Liver (tissue), 9 donors: ENCODE data around the gene GATB. TPM values are rescaled to one million over a fixed set of nuclear protein-coding genes. Genes with fewer than 3 reads are reported as not detected.

ENCODE experiments used
- DNase-seq: peaks from one replicate; pipeline ENCODE4 v3.0.0-alpha.2; 2017; ENCODE audit warnings: low spot score
- H3K27ac ChIP-seq, 2 donors: one replicate each; pipeline ENCODE4 v1.7.0; 2013; ENCODE audit warnings: inconsistent platforms in 2 of 2, low read length in 2 of 2, control low read depth in 1 of 2, low read depth in 1 of 2, mild to moderate bottlenecking in 1 of 2
- H3K27me3 ChIP-seq, 4 donors: one replicate each; pipeline versions ENCODE4 v1.6.1 to v1.7.0; 2013; ENCODE audit warnings: low read length in 3 of 4, inconsistent platforms in 1 of 4, mild to moderate bottlenecking in 1 of 4, moderate library complexity in 1 of 4; ENCODE audit not compliant: control insufficient read depth in 4 of 4, insufficient read depth in 4 of 4
- H3K36me3 ChIP-seq, 4 donors: one replicate each; pipeline versions ENCODE4 v1.6.1 to v1.7.0; 2013; ENCODE audit warnings: low read length in 3 of 4, mild to moderate bottlenecking in 3 of 4, low read depth in 1 of 4, moderate library complexity in 1 of 4; ENCODE audit not compliant: control insufficient read depth in 4 of 4, insufficient read depth in 3 of 4
- H3K4me1 ChIP-seq, 4 donors: one replicate each; pipeline versions ENCODE4 v1.6.1 to v1.7.0; 2013; ENCODE audit warnings: low read length in 3 of 4, mild to moderate bottlenecking in 3 of 4, moderate library complexity in 1 of 4; ENCODE audit not compliant: control insufficient read depth in 4 of 4, insufficient read depth in 4 of 4
- H3K4me3 ChIP-seq, 3 donors: one replicate each; pipeline versions ENCODE4 v1.6.1 to v1.7.0; 2013; ENCODE audit warnings: low read length in 3 of 3, control low read depth in 1 of 3, low read depth in 1 of 3, mild to moderate bottlenecking in 1 of 3
- H3K9ac ChIP-seq, 2 donors: one replicate each; pipeline ENCODE4 v1.7.0; 2013; ENCODE audit warnings: low read length in 2 of 2, mild to moderate bottlenecking in 2 of 2, moderate library complexity in 2 of 2, control low read depth in 1 of 2, low read depth in 1 of 2
- H3K9me3 ChIP-seq, 4 donors: one replicate each; pipeline versions ENCODE4 v1.6.1 to v1.7.0; 2013; ENCODE audit warnings: low read length in 3 of 4; ENCODE audit not compliant: control insufficient read depth in 4 of 4
- FOXA2 ChIP-seq: IDR thresholded peaks from 2 replicates; pipeline ENCODE4 v1.6.1; 2016; ENCODE audit warnings: antibody characterized with exemption
- GABPA ChIP-seq, 2 donors: IDR thresholded peaks in 1 of 2; conservative IDR thresholded peaks in 1 of 2; 2 replicates each; pipeline ENCODE4 v1.6.1; 2016; ENCODE audit warnings: antibody characterized with exemption in 2 of 2, mild to moderate bottlenecking in 1 of 2, moderate library complexity in 1 of 2
- HNF4A ChIP-seq, 2 donors: conservative IDR thresholded peaks; 2 replicates each; pipeline ENCODE4 v1.6.1; 2016; ENCODE audit warnings: antibody characterized with exemption in 2 of 2, mild to moderate bottlenecking in 2 of 2
- NR2F2 ChIP-seq: IDR thresholded peaks from 2 replicates; pipeline ENCODE4 v1.6.1; 2016; ENCODE audit warnings: antibody characterized with exemption
- TAF1 ChIP-seq: conservative IDR thresholded peaks from 2 replicates; pipeline ENCODE4 v1.6.1; 2016; ENCODE audit warnings: antibody characterized with exemption, mild to moderate bottlenecking
- YY1 ChIP-seq: IDR thresholded peaks from 2 replicates; pipeline ENCODE4 v1.6.1; 2016; ENCODE audit warnings: antibody characterized with exemption, mild to moderate bottlenecking
- WGBS: extraction: QIAGEN DNeasy Blood & Tissue Kit; methylation state at CpG from one replicate; pipeline ENCODE4 v1.1.7; 2013; 5-methylcytosine and 5-hydroxymethylcytosine counted together
- polyA plus RNA-seq, 2 donors: library from polyadenylated mRNA; stranded (reverse) in 1 of 2; unstranded in 1 of 2; fragments of 200-250 nt in 1 of 2; fragments of >200 nt in 1 of 2; fragmentation: Nextera tagmentation in 1 of 2; extraction: Ambion mirVana in 1 of 2; gene quantifications; one replicate each; pipeline versions ENCODE4 v1.2.1 to v1.2.3, GENCODE V29; 2013 to 2015
- total RNA-seq, 2 donors: library from RNA; depleted of rRNA; stranded (reverse); fragments of >200 nt; gene quantifications; one replicate each; pipeline ENCODE4 v1.2.3, GENCODE V29; 2014
- TF ChIP-seq, protein P1 (sequence below): IDR thresholded peaks from 2 replicates; pipeline ENCODE4 v1.6.1; 2016; ENCODE audit warnings: antibody characterized with exemption, mild to moderate bottlenecking
- TF ChIP-seq, protein P2 (sequence below): IDR thresholded peaks from 2 replicates; pipeline ENCODE4 v1.6.1; 2016; ENCODE audit warnings: antibody characterized with exemption
- donor health status: healthy.
- donor health status: healthy.
- donor health status: healthy.
- donor health status: healthy.
- donor health status: healthy.

GATB gene
- total and polyA plus RNA-seq, 4 donors = 10.4 to 17.3 (median 12.5) TPM

DNA sequence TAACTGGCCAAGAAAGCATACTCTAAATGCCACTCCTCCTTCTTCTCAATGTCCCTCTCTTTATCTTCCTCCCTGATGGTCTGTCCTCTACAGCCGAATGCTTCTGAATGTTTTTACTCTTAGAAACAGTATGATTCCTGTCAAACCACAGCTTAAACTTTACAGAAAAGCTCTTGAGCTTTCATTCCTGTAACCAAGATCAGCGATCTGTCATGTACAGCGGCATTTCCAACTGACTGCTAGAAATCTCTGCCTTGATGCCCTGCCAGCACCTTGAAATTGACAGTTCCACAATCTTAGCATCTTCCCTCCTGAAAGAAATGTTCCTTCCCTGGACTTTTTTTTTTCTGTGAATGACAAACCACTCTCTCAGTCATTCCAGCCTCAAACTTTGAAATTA lies 11.5 kb upstream of the GATB start:
- Histone ChIP-seq H3K4me3 (no peak overlapping the region), H3K9me3 (no peaks in the 10 kb centered on the region), H3K27me3 (peaks cover 0 to 7% (median under 1%) of the 10 kb centered on the region in 4 donors), H3K27ac (no peak overlapping the region), H3K36me3 (no peaks in the 10 kb centered on the region), H3K4me1 (no peaks in the 10 kb centered on the region), H3K9ac (no peak overlapping the region)
- TF ChIP-seq FOXA2 = no peak
- TF ChIP-seq NR2F2 = no peak
- TF ChIP-seq, protein P1, sequence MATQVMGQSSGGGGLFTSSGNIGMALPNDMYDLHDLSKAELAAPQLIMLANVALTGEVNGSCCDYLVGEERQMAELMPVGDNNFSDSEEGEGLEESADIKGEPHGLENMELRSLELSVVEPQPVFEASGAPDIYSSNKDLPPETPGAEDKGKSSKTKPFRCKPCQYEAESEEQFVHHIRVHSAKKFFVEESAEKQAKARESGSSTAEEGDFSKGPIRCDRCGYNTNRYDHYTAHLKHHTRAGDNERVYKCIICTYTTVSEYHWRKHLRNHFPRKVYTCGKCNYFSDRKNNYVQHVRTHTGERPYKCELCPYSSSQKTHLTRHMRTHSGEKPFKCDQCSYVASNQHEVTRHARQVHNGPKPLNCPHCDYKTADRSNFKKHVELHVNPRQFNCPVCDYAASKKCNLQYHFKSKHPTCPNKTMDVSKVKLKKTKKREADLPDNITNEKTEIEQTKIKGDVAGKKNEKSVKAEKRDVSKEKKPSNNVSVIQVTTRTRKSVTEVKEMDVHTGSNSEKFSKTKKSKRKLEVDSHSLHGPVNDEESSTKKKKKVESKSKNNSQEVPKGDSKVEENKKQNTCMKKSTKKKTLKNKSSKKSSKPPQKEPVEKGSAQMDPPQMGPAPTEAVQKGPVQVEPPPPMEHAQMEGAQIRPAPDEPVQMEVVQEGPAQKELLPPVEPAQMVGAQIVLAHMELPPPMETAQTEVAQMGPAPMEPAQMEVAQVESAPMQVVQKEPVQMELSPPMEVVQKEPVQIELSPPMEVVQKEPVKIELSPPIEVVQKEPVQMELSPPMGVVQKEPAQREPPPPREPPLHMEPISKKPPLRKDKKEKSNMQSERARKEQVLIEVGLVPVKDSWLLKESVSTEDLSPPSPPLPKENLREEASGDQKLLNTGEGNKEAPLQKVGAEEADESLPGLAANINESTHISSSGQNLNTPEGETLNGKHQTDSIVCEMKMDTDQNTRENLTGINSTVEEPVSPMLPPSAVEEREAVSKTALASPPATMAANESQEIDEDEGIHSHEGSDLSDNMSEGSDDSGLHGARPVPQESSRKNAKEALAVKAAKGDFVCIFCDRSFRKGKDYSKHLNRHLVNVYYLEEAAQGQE = no peak
- WGBS = 76% methylated on average over 3 of the region's 3 CpGs
- DNase-seq = no peak

DNA sequence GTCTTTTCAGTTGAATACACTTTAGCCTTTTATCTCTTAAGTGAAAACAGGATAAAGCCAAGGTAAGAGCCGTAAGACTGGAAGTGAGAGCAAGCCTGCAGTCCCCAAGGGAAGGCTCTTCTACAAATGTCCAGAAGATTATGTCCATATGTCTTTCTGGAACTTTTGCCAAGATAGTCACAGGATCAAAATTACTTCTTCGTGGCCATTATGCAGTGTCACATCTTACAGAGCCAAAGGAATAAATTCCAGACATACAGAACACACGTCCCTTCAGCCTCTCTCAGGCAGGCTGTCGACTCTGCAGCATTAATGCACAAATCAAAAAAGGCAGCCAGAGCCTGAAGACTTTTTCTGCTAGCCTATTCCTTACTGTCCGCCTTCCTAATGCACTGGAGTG lies 10.9 kb upstream of the GATB start:
- 57% methylated on average over 5 of the region's 5 CpGs for WGBS

More for the DNA sequence above, 10.9 kb upstream of the GATB start:
- TF ChIP-seq FOXA2 (no peak), YY1 (no peak), GABPA (IDR thresholded peaks at IDR 0.05 in 1 of 2, conservative IDR thresholded peaks at IDR 0.05 in 1 of 2) (no peak), HNF4A (conservative IDR thresholded peaks at IDR 0.05) (no peak), TAF1 (no peak)
- TF ChIP-seq, protein P1 = no peak
- TF ChIP-seq, protein P2, sequence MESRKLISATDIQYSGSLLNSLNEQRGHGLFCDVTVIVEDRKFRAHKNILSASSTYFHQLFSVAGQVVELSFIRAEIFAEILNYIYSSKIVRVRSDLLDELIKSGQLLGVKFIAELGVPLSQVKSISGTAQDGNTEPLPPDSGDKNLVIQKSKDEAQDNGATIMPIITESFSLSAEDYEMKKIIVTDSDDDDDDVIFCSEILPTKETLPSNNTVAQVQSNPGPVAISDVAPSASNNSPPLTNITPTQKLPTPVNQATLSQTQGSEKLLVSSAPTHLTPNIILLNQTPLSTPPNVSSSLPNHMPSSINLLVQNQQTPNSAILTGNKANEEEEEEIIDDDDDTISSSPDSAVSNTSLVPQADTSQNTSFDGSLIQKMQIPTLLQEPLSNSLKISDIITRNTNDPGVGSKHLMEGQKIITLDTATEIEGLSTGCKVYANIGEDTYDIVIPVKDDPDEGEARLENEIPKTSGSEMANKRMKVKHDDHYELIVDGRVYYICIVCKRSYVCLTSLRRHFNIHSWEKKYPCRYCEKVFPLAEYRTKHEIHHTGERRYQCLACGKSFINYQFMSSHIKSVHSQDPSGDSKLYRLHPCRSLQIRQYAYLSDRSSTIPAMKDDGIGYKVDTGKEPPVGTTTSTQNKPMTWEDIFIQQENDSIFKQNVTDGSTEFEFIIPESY = no peak
- Histone ChIP-seq H3K36me3 (no peaks in the 10 kb centered on the region), H3K9ac (no peak overlapping the region), H3K27me3 (peaks cover 0 to 7% (median under 1%) of the 10 kb centered on the region in 4 donors), H3K27ac (no peak overlapping the region), H3K9me3 (no peaks in the 10 kb centered on the region), H3K4me3 (no peak overlapping the region), H3K4me1 (no peaks in the 10 kb centered on the region)
- DNase-seq = no peak
